ENCODE results near the gene TBCE.

Gene TBCE

GRCh38 chr1:235434001-235434400 lies 66.8 kb downstream of the TBCE start:
- no peak for TF ChIP-seq ZFX (IDR thresholded peaks at IDR 0.05; ENCODE audit: borderline replicate concordance)
- no peak; the same call in 1 of the 2 replicates for TF ChIP-seq CTCF (IDR thresholded peaks at IDR 0.05)
- no peak overlapping the region for H3K27ac ChIP-seq

GRCh38 chr1:235441159-235441685 lies 74.0 kb downstream of the TBCE start:
- H3K27ac ChIP-seq = 0 out of 2 replicates have a peak overlapping the region, but pooled peaks have one; percentile 12
- TF ChIP-seq ZFX (IDR thresholded peaks at IDR 0.05; ENCODE audit: borderline replicate concordance) = no peak
- TF ChIP-seq CTCF (IDR thresholded peaks at IDR 0.05) = no peak

- no peak for TF ChIP-seq ZFX (IDR thresholded peaks at IDR 0.05; ENCODE audit: borderline replicate concordance)
- TF ChIP-seq CTCF (IDR thresholded peaks at IDR 0.05) = no peak
- peak overlapping the region; percentile 12; the same call in 1 of the 2 replicates for H3K27ac ChIP-seq
Observed at GRCh38 chr1:235442788-235443429, 75.7 kb downstream of the TBCE start.

- no peak overlapping the region for H3K27ac ChIP-seq
- TF ChIP-seq CTCF (IDR thresholded peaks at IDR 0.05) = no peak
- TF ChIP-seq ZFX (IDR thresholded peaks at IDR 0.05; ENCODE audit: borderline replicate concordance) = no peak
Observed at GRCh38 chr1:235448616-235449015, 81.4 kb downstream of the TBCE start.

- no peak for TF ChIP-seq CTCF (IDR thresholded peaks at IDR 0.05)
- TF ChIP-seq ZFX (IDR thresholded peaks at IDR 0.05; ENCODE audit: borderline replicate concordance) = no peak
- H3K27ac ChIP-seq = no peak overlapping the region
Observed at GRCh38 chr1:235450433-235450832, 83.2 kb downstream of the TBCE start.

GRCh38 chr1:235450886-235451483 lies 83.8 kb downstream of the TBCE start:
- no peak overlapping the region; the same call in 1 of the 2 replicates for H3K27ac ChIP-seq
- no peak for TF ChIP-seq ZFX (IDR thresholded peaks at IDR 0.05; ENCODE audit: borderline replicate concordance)
- no peak for TF ChIP-seq CTCF (IDR thresholded peaks at IDR 0.05)

GRCh38 chr1:235454021-235454420 lies 86.8 kb downstream of the TBCE start:
- no peak overlapping the region for H3K27ac ChIP-seq
- TF ChIP-seq ZFX (IDR thresholded peaks at IDR 0.05; ENCODE audit: borderline replicate concordance) = no peak
- TF ChIP-seq CTCF (IDR thresholded peaks at IDR 0.05) = no peak

Measured in 22Rv1 (cell line).